WTC11 (cell line): Measurements from ENCODE around the gene HELQ. TPM values are rescaled to one million over a fixed set of nuclear protein-coding genes. Genes with fewer than 3 reads are reported as not detected.

Source experiments
- ATAC-seq: fragments of 200-7000 bp; cut with Tn5 transposase; 2 replicates; pipeline ENCODE4 v1.10.0; 2021; ENCODE audit warnings: mild to moderate bottlenecking, moderate library complexity
- CTCF ChIA-PET: fragments of 300-600 bp; sonication (Branson Sonifier 250); formaldehyde crosslinking; loops from one replicate; lab custom pipeline; 2021; ENCODE audit warnings: antibody characterized with exemption; lab: Charles Lee
- POLR2A ChIA-PET: fragments of 350-600 bp; sonication (Branson Sonifier 250); formaldehyde crosslinking; loops from one replicate; lab custom pipeline; 2021; ENCODE audit warnings: antibody characterized with exemption; lab: Charles Lee
- DNase-seq: peaks from one replicate; pipeline ENCODE4 v3.0.0; 2021; ENCODE audit warnings: low spot score
- H3K27ac Mint-ChIP-seq: 2 replicates; pipeline ENCODE4 v1.8.0; 2021; ENCODE audit warnings: mixed read lengths
- H3K27me3 Mint-ChIP-seq: 2 replicates; pipeline ENCODE4 v1.8.0; 2021; ENCODE audit warnings: low read depth, mild to moderate bottlenecking, moderate library complexity, mixed read lengths
- H3K36me3 Mint-ChIP-seq: 2 replicates; pipeline ENCODE4 v1.8.0; 2021; ENCODE audit warnings: mixed read lengths
- H3K4me1 Mint-ChIP-seq: 2 replicates; pipeline ENCODE4 v1.8.0; 2022; ENCODE audit warnings: mixed read lengths
- H3K4me3 Mint-ChIP-seq: 2 replicates; pipeline ENCODE4 v1.8.0; 2021; ENCODE audit warnings: mild to moderate bottlenecking, moderate library complexity, mixed read lengths
- H3K9me3 Mint-ChIP-seq: 2 replicates; pipeline ENCODE4 v1.8.0; 2021; ENCODE audit warnings: mixed read lengths
- AR ChIP-seq: fragments of 250-450 bp; sonication (Bioruptor Pico); IDR thresholded peaks from 2 replicates; pipeline ENCODE4 v1.9.0; 2021; ENCODE audit warnings: mild to moderate bottlenecking
- CTCF ChIP-seq: fragments of 200-600 bp; IDR thresholded peaks from 2 replicates; pipeline ENCODE4 v1.8.0; 2022; ENCODE audit warnings: antibody characterized with exemption
- ESRRA ChIP-seq: sonication (generic); formaldehyde crosslinking; IDR thresholded peaks from 2 replicates; pipeline ENCODE4 v1.8.1; 2022; ENCODE audit warnings: mild to moderate bottlenecking, missing genetic modification reagents, borderline replicate concordance
- IRF2 ChIP-seq: sonication (generic); formaldehyde crosslinking; IDR thresholded peaks from 2 replicates; pipeline ENCODE4 v1.8.0; 2022; ENCODE audit warnings: low read depth, missing genetic modification reagents, borderline replicate concordance
- JAZF1 ChIP-seq: fragments of 250-450 bp; sonication (Bioruptor Pico); IDR thresholded peaks from 2 replicates; pipeline ENCODE4 v1.9.0; 2021; ENCODE audit warnings: moderate library complexity, mild to moderate bottlenecking, inconsistent platforms
- MLX ChIP-seq: sonication (generic); formaldehyde crosslinking; IDR thresholded peaks from 2 replicates; pipeline ENCODE4 v1.8.1; 2023; ENCODE audit warnings: mild to moderate bottlenecking, missing genetic modification reagents, moderate library complexity
- PREB ChIP-seq: sonication (generic); formaldehyde crosslinking; IDR thresholded peaks from 2 replicates; pipeline ENCODE4 v1.8.1; 2022; ENCODE audit warnings: mild to moderate bottlenecking, missing genetic modification reagents, moderate library complexity, borderline replicate concordance
- SOX15 ChIP-seq: fragments of 250-450 bp; sonication (Bioruptor Pico); IDR thresholded peaks from 2 replicates; pipeline ENCODE4 v1.9.0; 2021; ENCODE audit warnings: mild to moderate bottlenecking
- USF2 ChIP-seq: sonication (generic); formaldehyde crosslinking; IDR thresholded peaks from 2 replicates; pipeline ENCODE4 v1.8.1; 2023; ENCODE audit warnings: mild to moderate bottlenecking, missing genetic modification reagents, moderate library complexity
- ZNF232 ChIP-seq: sonication (generic); formaldehyde crosslinking; IDR thresholded peaks from 2 replicates; pipeline ENCODE4 v1.8.0; 2022; ENCODE audit warnings: mild to moderate bottlenecking, missing genetic modification reagents
- ZNF263 ChIP-seq: sonication (generic); formaldehyde crosslinking; IDR thresholded peaks from 2 replicates; pipeline ENCODE4 v1.8.1; 2022; ENCODE audit warnings: low read depth, mild to moderate bottlenecking, moderate library complexity, missing genetic modification reagents
- ZNF423 ChIP-seq: fragments of 250-450 bp; sonication (Bioruptor Pico); IDR thresholded peaks from 2 replicates; pipeline ENCODE4 v2.1.2; 2022; ENCODE audit warnings: mild to moderate bottlenecking, moderate library complexity
- total RNA-seq: library from RNA; stranded (reverse); gene quantifications from 3 replicates; pipeline ENCODE4 v1.2.3, GENCODE V29; 2021

Gene HELQ
- total RNA-seq, 1 experiment from 2014 or later, result 10.1 TPM

- TF ChIP-seq ESRRA (CRISPR knock-in tag) (no peak), ZNF232 (CRISPR knock-in tag) (no peak), ZNF423 (CRISPR knock-in tag) (no peak), SOX15 (CRISPR knock-in tag) (no peak), AR (no peak), USF2 (no peak), MLX (CRISPR knock-in tag) (no peak), PREB (CRISPR knock-in tag) (no peak), CTCF (no peak), ZNF263 (CRISPR knock-in tag) (no peak), JAZF1 (CRISPR knock-in tag) (no peak)
Observed at GRCh38 chr4:83431200-83431599, 24.4 kb downstream of the HELQ start (continued).

- ATAC-seq, result no peak
- ChIA-PET CTCF (no interaction called here), POLR2A (no interaction called here)
- Mint-ChIP-seq H3K4me1 (no peaks in the 10 kb centered on the region), H3K27me3 (no peaks in the 10 kb centered on the region), H3K9me3 (no peaks in the 10 kb centered on the region), H3K36me3 (peaks cover 3% of the 10 kb centered on the region), H3K27ac (no peak overlapping the region), H3K4me3 (no peak overlapping the region)
- no peak for DNase-seq
- TF ChIP-seq JAZF1 (CRISPR knock-in tag) (no peak), CTCF (no peak), ZNF423 (CRISPR knock-in tag) (no peak), IRF2 (CRISPR knock-in tag) (no peak), AR (no peak)
Observed at GRCh38 chr4:83418211-83418610, 37.4 kb downstream of the HELQ start.
